HG02588 (cell line): ENCODE measurements around the gene ARHGEF38.
A peak's percentile ranks its signal among the peaks of the same experiment; 100 is the strongest.
"Not testable (repeated sequence)": the region's sequence is repeated elsewhere in the genome, so short reads cannot be mapped to it uniquely, and the experiment has no call there.

ENCODE experiments used
- ATAC-seq: cut with Tn5 transposase; IDR thresholded peaks from one replicate; pipeline ENCODE4 v1.9.1; 2021; ENCODE audit warnings: mild to moderate bottlenecking, moderate library complexity; ENCODE audit not compliant: unreplicated experiment

ARHGEF38 gene

GRCh38 chr4:105607876-105608275 lies 55.5 kb downstream of the ARHGEF38 start:
- no peak for ATAC-seq

- ATAC-seq: not testable (repeated sequence)
Observed at GRCh38 chr4:105609819-105610218, 57.4 kb downstream of the ARHGEF38 start.

- ATAC-seq: no peak
Observed at GRCh38 chr4:105613306-105613705, 60.9 kb downstream of the ARHGEF38 start.

- no peak for ATAC-seq
Observed at GRCh38 chr4:105619188-105619931, 66.9 kb downstream of the ARHGEF38 start.

GRCh38 chr4:105620640-105621323 lies 68.4 kb downstream of the ARHGEF38 start:
- no peak for ATAC-seq

GRCh38 chr4:105622269-105622668 lies 69.8 kb downstream of the ARHGEF38 start:
- no peak for ATAC-seq

- no peak for ATAC-seq
Observed at GRCh38 chr4:105623099-105623498, 70.7 kb downstream of the ARHGEF38 start.

- peak; percentile 57 for ATAC-seq
Observed at GRCh38 chr4:105624530-105624929, 72.1 kb downstream of the ARHGEF38 start.

- no peak for ATAC-seq
Observed at GRCh38 chr4:105625214-105625613, 72.8 kb downstream of the ARHGEF38 start.

GRCh38 chr4:105626846-105627245 lies 74.4 kb downstream of the ARHGEF38 start:
- no peak for ATAC-seq

GRCh38 chr4:105627620-105628019 lies 75.2 kb downstream of the ARHGEF38 start:
- ATAC-seq: no peak

GRCh38 chr4:105630670-105631655 lies 78.5 kb downstream of the ARHGEF38 start:
- ATAC-seq: no peak

GRCh38 chr4:105631818-105632400 lies 79.5 kb downstream of the ARHGEF38 start:
- no peak for ATAC-seq

- peak; percentile 10 for ATAC-seq
Observed at GRCh38 chr4:105632599-105632998, 80.2 kb downstream of the ARHGEF38 start.

GRCh38 chr4:105633241-105633640 lies 80.8 kb downstream of the ARHGEF38 start:
- no peak for ATAC-seq

GRCh38 chr4:105634402-105635080 lies 82.1 kb downstream of the ARHGEF38 start:
- no peak for ATAC-seq

- ATAC-seq: peak; percentile 91
Observed at GRCh38 chr4:105637408-105638176, 85.2 kb downstream of the ARHGEF38 start.

GRCh38 chr4:105641845-105642244 lies 89.4 kb downstream of the ARHGEF38 start:
- no peak for ATAC-seq

- no peak for ATAC-seq
Observed at GRCh38 chr4:105644257-105644656, 91.8 kb downstream of the ARHGEF38 start.
